HG02884 (cell line): ENCODE measurements around the gene HLF.

Source experiments
- ATAC-seq: cut with Tn5 transposase; IDR thresholded peaks from one replicate; pipeline ENCODE4 v1.9.1; 2021; ENCODE audit warnings: mild to moderate bottlenecking, moderate library complexity; ENCODE audit not compliant: unreplicated experiment

The HLF gene

GRCh38 chr17:55305321-55306087 lies 40.7 kb downstream of the HLF start:
- no peak for ATAC-seq

- no peak for ATAC-seq
Measured at GRCh38 chr17:55307879-55308278, 43.1 kb downstream of the HLF start.

- no peak for ATAC-seq
Measured at GRCh38 chr17:55308613-55309391, 44.0 kb downstream of the HLF start.

- ATAC-seq, result no peak
Measured at GRCh38 chr17:55311767-55312375, 47.1 kb downstream of the HLF start.

GRCh38 chr17:55312852-55313251 lies 48.1 kb downstream of the HLF start:
- no peak for ATAC-seq

GRCh38 chr17:55314061-55314783 lies 49.5 kb downstream of the HLF start:
- ATAC-seq, result no peak

GRCh38 chr17:55314784-55315491 lies 50.2 kb downstream of the HLF start:
- no peak for ATAC-seq

GRCh38 chr17:55316499-55316898 lies 51.7 kb downstream of the HLF start:
- ATAC-seq, result no peak

GRCh38 chr17:55317284-55317683 lies 52.5 kb downstream of the HLF start:
- no peak for ATAC-seq

- ATAC-seq, result no peak
Measured at GRCh38 chr17:55318081-55318480, 53.3 kb downstream of the HLF start.

GRCh38 chr17:55318715-55319487 lies 54.1 kb downstream of the HLF start:
- ATAC-seq, result no peak

GRCh38 chr17:55319933-55320593 lies 55.3 kb downstream of the HLF start:
- no peak for ATAC-seq

- ATAC-seq, result no peak
Measured at GRCh38 chr17:55320594-55321426, 56.0 kb downstream of the HLF start.

GRCh38 chr17:55321427-55322060 lies 56.8 kb downstream of the HLF start:
- no peak for ATAC-seq

GRCh38 chr17:55322453-55322985 lies 57.8 kb downstream of the HLF start:
- no peak for ATAC-seq

GRCh38 chr17:55323518-55324295 lies 58.9 kb downstream of the HLF start:
- ATAC-seq, result no peak
